H9 (cell line): ENCODE results near the gene DOCK2. TPM values are rescaled to one million over a fixed set of nuclear protein-coding genes. Genes with fewer than 3 reads are reported as not detected.

Experiments
- DNase-seq: peaks from one replicate; pipeline ENCODE4 v3.0.0-alpha.2; 2017
- H2AFZ ChIP-seq: one replicate; pipeline ENCODE4 v1.6.1; 2013; ENCODE audit warnings: mild to moderate bottlenecking, low read length, control low read depth, moderate library complexity
- H2AK5ac ChIP-seq: 2 replicates; pipeline ENCODE4 v1.6.1; 2013; ENCODE audit warnings: low read length, control low read depth, mixed read lengths; ENCODE audit not compliant: insufficient read length
- H2BK120ac ChIP-seq: one replicate; pipeline ENCODE4 v1.6.1; 2013; ENCODE audit warnings: low read depth, mild to moderate bottlenecking, low read length, control low read depth, inconsistent platforms; ENCODE audit not compliant: poor library complexity, severe bottlenecking
- H2BK12ac ChIP-seq: 2 replicates; pipeline ENCODE4 v1.6.1; 2013; ENCODE audit warnings: low read length, control low read depth, mixed read lengths, low read depth; ENCODE audit not compliant: insufficient read length
- H2BK15ac ChIP-seq: 2 replicates; pipeline ENCODE4 v1.6.1; 2013; ENCODE audit warnings: low read depth, low read length, control low read depth
- H2BK20ac ChIP-seq: one replicate; pipeline ENCODE4 v1.6.1; 2013; ENCODE audit warnings: low read depth, mild to moderate bottlenecking, low read length, control low read depth, inconsistent platforms; ENCODE audit not compliant: poor library complexity, severe bottlenecking
- H2BK5ac ChIP-seq: 2 replicates; pipeline ENCODE4 v1.6.1; 2013; ENCODE audit warnings: low read length, control low read depth, mixed read lengths; ENCODE audit not compliant: insufficient read length
- H3K14ac ChIP-seq: 2 replicates; pipeline ENCODE4 v1.6.1; 2013; ENCODE audit warnings: low read length, control low read depth; ENCODE audit not compliant: insufficient read depth
- H3K18ac ChIP-seq: 2 replicates; pipeline ENCODE4 v1.6.1; 2013; ENCODE audit warnings: low read depth, mild to moderate bottlenecking, mixed read lengths, low read length, control low read depth; ENCODE audit not compliant: insufficient read length
- H3K23ac ChIP-seq: 2 replicates; pipeline ENCODE4 v1.6.1; 2013; ENCODE audit warnings: low read length, control low read depth, mixed read lengths, low read depth; ENCODE audit not compliant: insufficient read length
- H3K23me2 ChIP-seq: 2 replicates; pipeline ENCODE4 v1.6.1; 2013; ENCODE audit warnings: low read depth, mild to moderate bottlenecking, mixed read lengths, low read length, control low read depth; ENCODE audit not compliant: insufficient read length, poor library complexity, severe bottlenecking
- H3K27ac ChIP-seq: 2 replicates; pipeline ENCODE4 v1.5.1; 2013; ENCODE audit warnings: low read length, control low read depth, mixed read lengths, low read depth; ENCODE audit not compliant: insufficient read length
- H3K27me3 ChIP-seq: 2 replicates; pipeline ENCODE4 v1.6.1; 2013; ENCODE audit warnings: low read length, control low read depth, inconsistent platforms; ENCODE audit not compliant: insufficient read depth
- H3K4ac ChIP-seq: 2 replicates; pipeline ENCODE4 v1.6.1; 2013; ENCODE audit warnings: low read depth, mild to moderate bottlenecking, control low read depth, inconsistent platforms, low read length, moderate library complexity
- H3K4me1 ChIP-seq: 2 replicates; pipeline ENCODE4 v1.6.1; 2013; ENCODE audit warnings: low read length, control low read depth, inconsistent platforms; ENCODE audit not compliant: insufficient read depth
- H3K4me2 ChIP-seq: 2 replicates; pipeline ENCODE4 v1.6.1; 2013; ENCODE audit warnings: low read length, control low read depth, mixed read lengths; ENCODE audit not compliant: insufficient read length, insufficient read depth
- H3K56ac ChIP-seq: 2 replicates; pipeline ENCODE4 v1.6.1; 2013; ENCODE audit warnings: low read depth, mild to moderate bottlenecking, mixed read lengths, low read length, control low read depth; ENCODE audit not compliant: insufficient read length
- H3K79me1 ChIP-seq: 2 replicates; pipeline ENCODE4 v1.6.1; 2013; ENCODE audit warnings: low read depth, mild to moderate bottlenecking, moderate library complexity, low read length, control low read depth, inconsistent platforms; ENCODE audit not compliant: insufficient read depth, poor library complexity, severe bottlenecking
- H3K79me2 ChIP-seq: 2 replicates; pipeline ENCODE4 v1.6.1; 2013; ENCODE audit warnings: low read length, control low read depth, inconsistent platforms; ENCODE audit not compliant: insufficient read depth
- H3K9ac ChIP-seq: 2 replicates; pipeline ENCODE4 v1.6.1; 2013; ENCODE audit warnings: low read length, control low read depth, mixed read lengths; ENCODE audit not compliant: insufficient read length; ENCODE audit errors: extremely low read depth
- H3K9me3 ChIP-seq: one replicate; pipeline ENCODE4 v1.6.1; 2013; ENCODE audit warnings: low read depth, low read length, inconsistent platforms; ENCODE audit not compliant: control insufficient read depth
- H3T11ph ChIP-seq: one replicate; pipeline ENCODE4 v1.6.1; 2013; ENCODE audit warnings: mild to moderate bottlenecking, low read length, control low read depth, inconsistent platforms
- H4K20me1 ChIP-seq: one replicate; pipeline ENCODE4 v1.6.1; 2013; ENCODE audit not compliant: control insufficient read depth, insufficient read length, insufficient read depth
- H4K5ac ChIP-seq: 2 replicates; pipeline ENCODE4 v1.6.1; 2013; ENCODE audit warnings: low read depth, mild to moderate bottlenecking, mixed read lengths, low read length, control low read depth; ENCODE audit not compliant: insufficient read length
- H4K8ac ChIP-seq: replicated peaks from 2 replicates; pipeline ENCODE4 v1.6.1; 2013; ENCODE audit warnings: low read length, control low read depth, mixed read lengths, low read depth; ENCODE audit not compliant: insufficient read length
- H4K91ac ChIP-seq: 2 replicates; pipeline ENCODE4 v1.6.1; 2013; ENCODE audit warnings: low read depth, mild to moderate bottlenecking, moderate library complexity, mixed read lengths, low read length, control low read depth; ENCODE audit not compliant: insufficient read length
- H3K27ac Mint-ChIP-seq, 3 experiments: 2 replicates in 2 of 3; 3 replicates in 1 of 3; pipeline ENCODE4 v1.8.0; 2020 to 2021; ENCODE audit warnings: mixed read lengths in 3 of 3, mild to moderate bottlenecking in 1 of 3, moderate library complexity in 1 of 3
- H3K27me3 Mint-ChIP-seq: 2 replicates; pipeline ENCODE4 v1.8.0; 2021; ENCODE audit warnings: low read depth, mild to moderate bottlenecking, moderate library complexity, mixed read lengths
- H3K36me3 Mint-ChIP-seq, 3 experiments: 2 replicates in 2 of 3; 3 replicates in 1 of 3; pipeline ENCODE4 v1.8.0; 2020 to 2021; ENCODE audit warnings: low read depth in 3 of 3, mixed read lengths in 3 of 3; ENCODE audit not compliant: insufficient read depth in 1 of 3
- H3K4me1 Mint-ChIP-seq, 2 experiments: 2 replicates each; pipeline ENCODE4 v1.8.0; 2020; ENCODE audit warnings: mixed read lengths in 2 of 2
- H3K4me3 Mint-ChIP-seq, 2 experiments: 2 replicates in 1 of 2; 3 replicates in 1 of 2; pipeline ENCODE4 v1.8.0; 2020 to 2021; ENCODE audit warnings: mild to moderate bottlenecking in 2 of 2, mixed read lengths in 2 of 2, moderate library complexity in 1 of 2
- H3K9me3 Mint-ChIP-seq, 2 experiments: 2 replicates in 1 of 2; 3 replicates in 1 of 2; pipeline ENCODE4 v1.8.0; 2020; ENCODE audit warnings: mild to moderate bottlenecking in 2 of 2, mixed read lengths in 2 of 2, moderate library complexity in 1 of 2
- WGBS: extraction: QIAGEN DNeasy Blood & Tissue Kit; methylation state at CpG from one replicate; pipeline ENCODE4 v1.1.7; 2013; ENCODE audit warnings: missing lambda C conversion rate, low lambda C conversion rate, mixed read lengths; ENCODE audit not compliant: insufficient read length; ENCODE audit errors: extremely low coverage; 5-methylcytosine and 5-hydroxymethylcytosine counted together
- total RNA-seq: library from RNA; stranded (reverse); gene quantifications from 2 replicates; pipeline ENCODE4 v1.2.1, GENCODE V29; 2021
- TF ChIP-seq, protein P1 (sequence below): fragments of 200-600 bp; sonication (generic); conservative IDR thresholded peaks from 3 replicates; pipeline ENCODE4 v1.8.0; 2021; ENCODE audit warnings: antibody characterized with exemption, mild to moderate bottlenecking

Gene DOCK2
- total RNA-seq, 1 experiment from 2014 or later: 7.8 TPM

DNA sequence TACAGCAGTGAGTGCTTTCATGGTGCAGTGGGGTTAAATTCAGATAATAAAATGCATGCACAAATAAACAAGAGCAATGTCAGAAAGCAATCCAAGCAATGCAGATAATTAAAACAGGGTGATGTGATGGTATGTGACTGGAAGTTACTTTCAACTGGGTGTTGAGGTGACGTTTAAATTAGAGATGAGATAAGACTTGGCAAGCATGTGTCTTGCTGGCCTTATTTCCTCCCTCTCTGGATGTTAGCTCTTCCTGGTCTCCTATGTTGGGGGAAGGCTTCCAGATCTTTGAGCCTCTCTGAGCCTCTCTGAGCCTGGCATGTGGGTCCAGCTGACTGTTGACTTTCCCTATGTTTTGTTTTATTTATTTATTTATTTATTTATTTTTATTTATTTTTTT, 54.4 kb downstream of the DOCK2 start:
- no peak overlapping the region for H2BK12ac ChIP-seq
- no peak overlapping the region for H3K9ac ChIP-seq
- no peak overlapping the region for H3K27ac Mint-ChIP-seq
- no peak overlapping the region for H4K8ac ChIP-seq
- no peak overlapping the region for H3K4me3 Mint-ChIP-seq
- no peak overlapping the region for H3K27ac ChIP-seq
- H3K23me2 ChIP-seq: no peaks in the 10 kb centered on the region
- H3K36me3 Mint-ChIP-seq: no peaks in the 10 kb centered on the region
- H4K91ac ChIP-seq: no peak overlapping the region
- no peaks in the 10 kb centered on the region for H3K79me2 ChIP-seq
- H3K56ac ChIP-seq: no peak overlapping the region
- H2BK5ac ChIP-seq: no peak overlapping the region
- no peak overlapping the region for H2BK20ac ChIP-seq
- no peaks in the 10 kb centered on the region for H4K20me1 ChIP-seq
- TF ChIP-seq, protein P1, sequence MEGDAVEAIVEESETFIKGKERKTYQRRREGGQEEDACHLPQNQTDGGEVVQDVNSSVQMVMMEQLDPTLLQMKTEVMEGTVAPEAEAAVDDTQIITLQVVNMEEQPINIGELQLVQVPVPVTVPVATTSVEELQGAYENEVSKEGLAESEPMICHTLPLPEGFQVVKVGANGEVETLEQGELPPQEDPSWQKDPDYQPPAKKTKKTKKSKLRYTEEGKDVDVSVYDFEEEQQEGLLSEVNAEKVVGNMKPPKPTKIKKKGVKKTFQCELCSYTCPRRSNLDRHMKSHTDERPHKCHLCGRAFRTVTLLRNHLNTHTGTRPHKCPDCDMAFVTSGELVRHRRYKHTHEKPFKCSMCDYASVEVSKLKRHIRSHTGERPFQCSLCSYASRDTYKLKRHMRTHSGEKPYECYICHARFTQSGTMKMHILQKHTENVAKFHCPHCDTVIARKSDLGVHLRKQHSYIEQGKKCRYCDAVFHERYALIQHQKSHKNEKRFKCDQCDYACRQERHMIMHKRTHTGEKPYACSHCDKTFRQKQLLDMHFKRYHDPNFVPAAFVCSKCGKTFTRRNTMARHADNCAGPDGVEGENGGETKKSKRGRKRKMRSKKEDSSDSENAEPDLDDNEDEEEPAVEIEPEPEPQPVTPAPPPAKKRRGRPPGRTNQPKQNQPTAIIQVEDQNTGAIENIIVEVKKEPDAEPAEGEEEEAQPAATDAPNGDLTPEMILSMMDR: no peak
- H3K9me3 ChIP-seq: no peaks in the 10 kb centered on the region
- H3K4ac ChIP-seq: no peak overlapping the region
- no peaks in the 10 kb centered on the region for H3K4me1 ChIP-seq
- no peak overlapping the region for H2AFZ ChIP-seq
- no peaks in the 10 kb centered on the region for H3K9me3 Mint-ChIP-seq
- H4K5ac ChIP-seq: no peak overlapping the region
- no peak overlapping the region for H3T11ph ChIP-seq
- H3K4me1 Mint-ChIP-seq: no peaks in the 10 kb centered on the region
- no peak overlapping the region for H3K23ac ChIP-seq
- WGBS: no CpG with 5 or more reads among the region's 1 CpG
- DNase-seq: no peak
- H3K27me3 Mint-ChIP-seq: no peaks in the 10 kb centered on the region
- H2BK15ac ChIP-seq: no peak overlapping the region
- no peak overlapping the region for H3K14ac ChIP-seq
- H3K27me3 ChIP-seq: no peaks in the 10 kb centered on the region
- H2BK120ac ChIP-seq: no peak overlapping the region
- H3K79me1 ChIP-seq: no peaks in the 10 kb centered on the region
- no peak overlapping the region for H2AK5ac ChIP-seq
- no peak overlapping the region for H3K4me2 ChIP-seq
- H3K18ac ChIP-seq: no peak overlapping the region
